Subcutaneous adipose tissue (tissue), 4 donors: ENCODE data around the gene HPN. TPM values are rescaled to one million over a fixed set of nuclear protein-coding genes. Genes with fewer than 3 reads are reported as not detected.

Experiments used
- CTCF ChIP-seq: fragments of 450-650 bp; IDR thresholded peaks from one replicate; pipeline ENCODE4 v1.5.1; 2016; ENCODE audit warnings: low read depth, mild to moderate bottlenecking, control low read depth, antibody characterized with exemption, moderate library complexity
- total RNA-seq, 4 donors: library from RNA; depleted of rRNA; stranded (reverse); fragments of >200 nt; gene quantifications; one replicate each; pipeline ENCODE4 v1.1.0, GENCODE V29; 2016

HPN gene
- total RNA-seq, 4 donors from 2014 or later = 0.17 to 3.8 (median 1.4) TPM

GRCh38 chr19:35045667-35046300, 4.3 kb downstream of the HPN start:
- TF ChIP-seq CTCF = no peak

DNA sequence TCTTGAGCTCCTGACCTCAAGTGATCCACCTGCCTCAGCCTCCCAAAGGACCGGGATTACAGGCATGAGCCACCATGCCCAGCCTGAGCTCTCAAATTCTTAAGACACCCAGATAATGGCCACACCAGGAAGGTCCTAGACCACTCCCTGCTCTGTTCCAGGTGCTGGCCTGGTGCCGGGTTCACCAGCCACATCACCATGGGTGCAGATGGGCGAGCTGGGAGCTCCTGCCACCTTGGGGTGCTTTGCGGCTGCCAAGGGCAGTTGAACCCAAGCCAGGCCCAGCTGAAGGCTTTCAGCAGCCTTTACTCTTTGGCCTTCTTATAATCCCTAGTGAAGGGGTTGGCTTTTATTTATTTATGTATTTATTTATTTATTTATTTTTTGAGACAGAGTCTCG, 4.9 kb downstream of the HPN start:
- TF ChIP-seq CTCF = no peak

DNA sequence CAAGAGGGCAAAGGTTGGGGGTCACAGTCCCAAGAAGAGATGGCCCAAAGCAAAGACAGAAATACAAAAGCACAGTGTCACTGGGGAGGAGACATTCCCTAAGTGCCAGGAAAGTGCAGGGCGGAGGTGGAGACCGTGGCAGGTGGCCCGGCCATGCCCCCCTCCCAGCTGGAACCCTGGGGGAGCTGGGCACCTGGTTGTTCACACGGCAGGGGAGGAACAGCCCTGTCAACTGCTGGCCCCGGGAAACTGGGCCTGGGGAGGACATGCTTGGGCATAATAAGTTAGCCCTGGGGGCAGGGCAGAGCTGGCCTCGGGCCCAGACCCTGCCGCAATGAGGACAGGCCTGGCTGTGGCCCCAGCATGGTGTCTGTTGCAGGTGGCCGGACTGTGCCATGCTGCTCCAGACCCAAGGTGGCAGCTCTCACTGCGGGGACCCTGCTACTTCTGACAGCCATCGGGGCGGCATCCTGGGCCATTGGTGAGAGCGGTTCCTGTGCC, 7.4 kb downstream of the HPN start:
- TF ChIP-seq CTCF = no peak

- no peak for TF ChIP-seq CTCF
Measured at GRCh38 chr19:35049456-35049855, 7.9 kb downstream of the HPN start.

- TF ChIP-seq CTCF = no peak
Measured at GRCh38 chr19:35051796-35052195, 10.3 kb downstream of the HPN start.

DNA sequence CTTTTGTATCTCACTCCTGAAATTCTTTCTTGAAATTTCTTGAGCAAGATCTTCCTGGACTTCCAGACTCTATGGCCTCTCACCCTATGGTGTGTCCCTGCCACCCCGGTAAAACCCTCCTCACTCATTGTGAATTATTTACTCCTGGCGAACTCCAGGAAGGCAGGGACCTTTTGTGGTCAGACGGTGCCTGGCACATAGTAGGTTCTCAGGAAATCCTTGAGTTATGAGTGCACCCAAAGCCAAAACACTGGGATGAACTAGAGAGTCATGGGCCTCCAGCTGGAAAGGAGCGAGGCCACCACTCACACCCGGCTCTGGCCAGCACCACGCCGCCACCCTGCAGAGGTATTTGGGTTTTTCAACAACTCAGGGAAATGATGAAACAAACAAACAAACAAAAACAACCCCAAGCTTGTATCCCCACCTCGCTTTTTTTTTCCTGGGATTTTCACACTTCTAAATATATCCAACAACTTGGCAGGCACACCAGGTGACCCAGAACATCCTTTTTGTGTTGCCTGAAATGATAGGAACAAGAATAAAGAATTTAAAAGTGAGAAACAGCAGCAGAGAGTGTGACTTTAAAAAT, 11.2 kb downstream of the HPN start:
- no peak for TF ChIP-seq CTCF

- TF ChIP-seq CTCF = no peak
Measured at GRCh38 chr19:35053667-35054293, 12.3 kb downstream of the HPN start.
